ENCODE measurements around the gene ZBTB25. TPM values are rescaled to one million over a fixed set of nuclear protein-coding genes. Genes with fewer than 3 reads are reported as not detected.

ZBTB25 gene
- polyA plus RNA-seq, 4 donors = 0.81 to 11.4 (median 1.7) TPM

DNA sequence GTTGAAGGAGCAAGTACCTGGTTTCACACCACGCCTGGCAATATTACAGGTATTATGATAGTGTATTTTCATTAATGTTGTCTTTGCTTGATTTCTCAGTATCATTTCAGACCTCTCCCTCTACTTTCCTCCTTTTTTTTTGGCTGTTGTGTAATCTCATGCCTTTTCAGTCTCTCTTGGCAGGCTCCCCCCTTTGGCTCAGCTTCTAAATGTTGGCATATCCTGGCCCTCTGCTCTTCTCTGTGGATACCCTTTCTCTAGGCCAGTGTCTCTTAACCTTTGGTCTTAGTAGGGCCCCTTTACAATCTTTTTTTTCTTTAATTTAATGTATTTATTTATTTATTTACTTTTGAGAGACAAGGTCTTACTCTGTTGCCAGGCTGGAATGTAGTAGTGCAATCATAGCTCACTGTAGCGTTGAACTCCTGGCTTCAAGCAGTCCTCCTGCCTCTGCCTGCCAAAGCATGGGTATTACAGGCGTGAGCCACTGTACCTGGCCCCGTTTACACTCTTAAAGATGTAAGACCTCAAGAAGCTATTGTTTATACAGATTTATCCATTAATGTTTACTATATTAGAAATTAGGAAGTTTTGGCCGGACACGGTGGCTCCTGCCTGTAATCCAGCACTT lies 102.7 kb downstream of the ZBTB25 start:
- H3K4me1 ChIP-seq (ENCODE audit: control insufficient read depth in 3 of 3, insufficient read depth in 2 of 3, low read depth in 1 of 3, low read length in 2 of 3) = no peaks in the 10 kb centered on the region
- DNase-seq (no peak), FAIRE-seq (no peak)
- no peak overlapping the region for H3K4me3 ChIP-seq (ENCODE audit: low read depth in 1 of 3, low read length in 3 of 3)
- no peaks in the 10 kb centered on the region for H3K9me3 ChIP-seq (ENCODE audit: control insufficient read depth in 2 of 2, insufficient read depth in 1 of 2, low read depth in 1 of 2, low read length in 1 of 2)
- H3K36me3 ChIP-seq (ENCODE audit: control insufficient read depth in 3 of 3, insufficient read depth in 2 of 3, low read depth in 1 of 3, low read length in 3 of 3) = peaks cover 0 to 13% (median 3%) of the 10 kb centered on the region in 3 donors
- H3K27me3 ChIP-seq (ENCODE audit: control insufficient read depth in 3 of 3, insufficient read depth in 3 of 3, low read length in 3 of 3) = no peaks in the 10 kb centered on the region
- H3K27ac ChIP-seq (ENCODE audit: low read depth in 1 of 3, low read length in 2 of 3) = no peak overlapping the region
- 89 to 92% (median 90%) methylated on average over 6 of the region's 6 CpGs for WGBS, 3 donors

Other genes starting within 250 kb of the ZBTB25 start
- under 1 TPM in 2 of 4 donors, not detected in 2; 0.19 to 0.58 TPM for gene ESR2, start 209.5 kb downstream of the ZBTB25 start, polyA plus RNA-seq
- 10 to 100 TPM; 12.4 to 62.2 (median 32.1) TPM for gene MTHFD1, start 115.5 kb downstream of the ZBTB25 start, polyA plus RNA-seq
- gene AKAP5, start 38.3 kb downstream of the ZBTB25 start, polyA plus RNA-seq = 1 to 10 TPM in 1 of 4 donors, under 1 TPM in 3; 0.27 to 6.9 (median 0.58) TPM
- gene ZBTB1, start 932 bp upstream of the ZBTB25 start, polyA plus RNA-seq = 10 to 100 TPM in 2 of 4 donors, 1 to 10 TPM in 2; 6.2 to 44.2 (median 10.8) TPM
- 10 to 100 TPM in 2 of 4 donors, 1 to 10 TPM in 2; 1.4 to 14.5 (median 6.2) TPM for gene HSPA2, start 36.9 kb upstream of the ZBTB25 start, polyA plus RNA-seq
- gene PPP1R36, start 46.1 kb upstream of the ZBTB25 start, polyA plus RNA-seq = 1 to 10 TPM; 1.6 to 7.8 (median 4.9) TPM
- gene PLEKHG3, start 200.6 kb upstream of the ZBTB25 start, polyA plus RNA-seq = 10 to 100 TPM; 12.7 to 47.0 (median 17.1) TPM

All from small intestine (tissue), 7 donors.